ENCODE results near the gene DPH3. TPM values are rescaled to one million over a fixed set of nuclear protein-coding genes. Genes with fewer than 3 reads are reported as not detected.

DPH3 gene
- polyA plus RNA-seq, 6 donors from 2014 or later, result 17.2 to 26.4 (median 21.3) TPM

DNA sequence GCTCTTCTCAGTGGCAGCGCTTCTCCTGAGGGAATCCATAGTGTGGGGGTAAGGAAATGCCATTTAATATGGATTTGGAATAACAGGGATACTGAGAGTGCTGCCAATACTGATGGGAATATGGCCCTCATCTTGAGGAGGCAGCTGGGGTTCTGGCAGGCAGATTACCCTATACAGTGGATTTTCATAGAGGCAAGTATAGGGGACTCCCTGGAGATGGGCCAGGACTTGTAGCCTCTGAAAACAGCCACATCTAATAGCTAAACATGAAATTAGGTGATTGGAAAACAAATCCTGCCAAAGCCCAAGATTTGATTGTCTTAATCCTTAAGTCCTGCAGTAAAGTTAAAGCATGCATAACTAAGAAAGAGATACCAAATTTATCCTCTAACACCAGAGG lies 30.9 kb downstream of the DPH3 start:
- H3K27me3 Mint-ChIP-seq, result peaks cover 11 to 23% (median 11%) of the 10 kb centered on the region in 3 donors
- ATAC-seq (ENCODE audit: low read depth in 2 of 2), result no peak
- H3K27ac Mint-ChIP-seq, result no peak overlapping the region
- H3K4me3 Mint-ChIP-seq, result no peak overlapping the region
- H3K9me3 Mint-ChIP-seq, result peaks cover 0 to 5% (median 0%) of the 10 kb centered on the region in 7 donors
- no peaks in the 10 kb centered on the region for H3K36me3 Mint-ChIP-seq
- DNase-seq, result no peak
- no peaks in the 10 kb centered on the region for H3K4me1 Mint-ChIP-seq

DNA sequence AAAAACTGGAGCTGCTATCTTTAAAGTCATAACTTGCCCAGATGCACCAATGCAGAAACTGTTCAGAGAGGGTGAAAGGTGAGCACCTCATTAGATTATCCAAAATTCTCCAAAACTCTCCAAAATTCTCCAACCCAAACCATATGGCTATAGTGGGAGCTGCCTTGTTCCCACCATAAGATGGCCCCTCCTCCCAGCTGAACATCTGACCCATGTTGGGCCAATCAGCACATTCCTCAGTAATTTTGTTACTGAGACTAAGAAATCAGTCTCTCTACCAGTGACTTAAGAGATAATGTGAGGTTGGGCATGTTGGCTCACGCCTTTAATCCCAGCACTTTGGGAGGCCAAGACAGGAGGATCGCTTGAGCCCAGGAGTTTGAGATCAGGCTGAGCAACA lies 32.8 kb downstream of the DPH3 start:
- Mint-ChIP-seq H3K4me3 (no peak overlapping the region), H3K27me3 (peaks cover 11 to 23% (median 12%) of the 10 kb centered on the region in 3 donors), H3K4me1 (no peaks in the 10 kb centered on the region), H3K27ac (no peak overlapping the region), H3K36me3 (no peaks in the 10 kb centered on the region), H3K9me3 (peaks cover 0 to 5% (median 0%) of the 10 kb centered on the region in 7 donors)
- ATAC-seq (ENCODE audit: low read depth in 2 of 2), result no peak
- no peak for DNase-seq

DNA sequence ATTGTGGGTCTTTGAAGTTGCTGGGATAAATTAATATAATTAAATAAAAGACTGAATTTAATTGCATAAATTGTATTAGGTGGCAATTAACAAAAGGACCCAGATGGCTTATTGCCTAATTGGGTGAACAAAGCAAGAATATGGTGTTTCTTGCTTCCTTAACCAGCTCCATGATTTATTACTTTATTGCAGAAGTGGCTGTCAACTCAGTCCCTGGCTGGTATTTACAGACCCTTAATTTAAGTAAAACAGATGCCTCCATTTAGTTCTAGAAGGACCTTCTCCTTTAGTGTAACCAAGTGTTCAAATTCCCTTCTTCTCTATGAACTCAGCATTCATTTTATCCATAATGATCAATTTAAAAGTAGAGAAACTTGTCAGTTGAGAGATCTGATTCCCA lies 35.1 kb downstream of the DPH3 start:
- Mint-ChIP-seq H3K4me3 (no peak overlapping the region), H3K27me3 (peaks cover 11 to 16% (median 12%) of the 10 kb centered on the region in 3 donors), H3K36me3 (no peaks in the 10 kb centered on the region), H3K4me1 (no peaks in the 10 kb centered on the region), H3K9me3 (peaks cover 0 to 14% (median 6%) of the 10 kb centered on the region in 7 donors), H3K27ac (no peak overlapping the region)
- ATAC-seq (ENCODE audit: low read depth in 2 of 2) (no peak), DNase-seq (no peak)

DNA sequence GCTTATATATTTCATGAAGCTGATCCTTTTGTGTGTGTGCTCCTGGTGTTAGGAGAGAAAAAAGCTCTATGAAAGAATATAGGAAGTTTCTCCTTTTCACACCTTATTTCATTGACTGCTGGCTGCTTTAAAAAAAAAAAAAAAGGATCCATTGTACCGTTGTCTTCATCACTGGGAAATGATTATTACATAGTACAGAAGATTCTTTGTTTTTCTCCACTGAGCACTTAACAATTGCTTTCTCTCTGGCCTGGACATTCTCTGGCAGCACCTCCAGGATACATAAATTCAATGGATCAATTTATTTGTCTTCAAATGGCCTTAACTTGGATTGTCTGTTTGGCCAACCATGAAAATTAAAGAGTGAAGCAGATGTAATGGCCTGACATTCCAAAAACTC lies 37.2 kb downstream of the DPH3 start:
- Mint-ChIP-seq H3K9me3 (peaks cover 0 to 14% (median 4%) of the 10 kb centered on the region in 7 donors), H3K27ac (no peak overlapping the region), H3K27me3 (peaks cover 0 to 4% (median 0%) of the 10 kb centered on the region in 3 donors), H3K4me1 (peaks cover 0 to 4% (median 4%) of the 10 kb centered on the region in 3 donors), H3K4me3 (no peak overlapping the region), H3K36me3 (no peaks in the 10 kb centered on the region)
- DNase-seq (no peak), ATAC-seq (ENCODE audit: low read depth in 2 of 2) (no peak)

DNA sequence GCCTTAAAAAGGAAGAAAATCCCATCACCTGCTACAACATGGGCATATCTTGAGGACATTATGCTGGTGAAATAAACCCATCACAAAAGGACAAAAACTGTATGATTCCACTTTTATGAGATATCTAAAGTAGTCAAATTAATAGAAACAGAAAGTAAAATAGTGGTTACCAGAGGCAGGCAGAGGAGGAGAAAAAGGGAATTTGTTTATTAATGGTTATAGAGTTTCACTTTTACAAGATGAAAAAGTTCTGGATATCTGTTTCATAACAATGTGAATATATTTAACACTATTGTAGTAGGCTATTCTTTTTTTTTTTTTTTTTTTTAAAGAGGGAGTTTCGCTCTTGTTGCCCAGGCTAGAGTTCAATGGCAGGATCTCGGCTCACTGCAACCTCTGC lies 40.4 kb downstream of the DPH3 start:
- no peak overlapping the region for H3K4me3 Mint-ChIP-seq
- H3K27me3 Mint-ChIP-seq, result peaks cover under 1 to 4% (median 2%) of the 10 kb centered on the region in 3 donors
- peaks cover 0 to 4% (median 4%) of the 10 kb centered on the region in 3 donors for H3K4me1 Mint-ChIP-seq
- DNase-seq (no peak), ATAC-seq (ENCODE audit: low read depth in 2 of 2) (peak in 1 of 2 donors; percentile 30)
- no peak overlapping the region for H3K27ac Mint-ChIP-seq
- H3K9me3 Mint-ChIP-seq, result peaks cover 0 to 22% (median 5%) of the 10 kb centered on the region in 7 donors
- peaks cover 0 to 4% of the 10 kb centered on the region in 2 donors for H3K36me3 Mint-ChIP-seq

DNA sequence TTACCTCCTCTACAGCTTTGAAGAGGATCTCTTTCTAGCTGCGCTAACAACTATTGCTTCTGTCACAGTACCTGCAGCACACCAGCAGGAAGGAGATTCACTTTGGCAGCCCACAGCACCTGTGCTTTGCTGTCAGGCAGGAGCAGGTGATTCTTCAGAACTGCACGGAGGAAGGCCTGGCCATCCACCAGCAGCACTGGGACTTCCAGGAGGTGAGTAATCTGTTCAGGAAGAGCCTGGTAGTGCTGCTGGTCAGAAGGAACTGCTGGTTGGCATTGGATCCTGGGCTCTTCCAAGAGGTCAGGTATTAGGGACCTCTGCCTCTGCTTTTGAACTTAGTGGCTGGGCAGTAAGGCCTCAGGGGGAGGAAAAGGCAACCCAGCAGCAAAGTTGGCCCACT lies 42.2 kb downstream of the DPH3 start:
- Mint-ChIP-seq H3K4me3 (no peak overlapping the region), H3K4me1 (peaks cover 0 to 4% (median 4%) of the 10 kb centered on the region in 3 donors), H3K27ac (no peak overlapping the region), H3K9me3 (peaks cover 0 to 22% (median 5%) of the 10 kb centered on the region in 7 donors), H3K36me3 (peaks cover 0 to 8% of the 10 kb centered on the region in 2 donors), H3K27me3 (peaks cover 0 to 14% (median 5%) of the 10 kb centered on the region in 3 donors)
- DNase-seq, result no peak
- no peak for ATAC-seq (ENCODE audit: low read depth in 2 of 2)

DNA sequence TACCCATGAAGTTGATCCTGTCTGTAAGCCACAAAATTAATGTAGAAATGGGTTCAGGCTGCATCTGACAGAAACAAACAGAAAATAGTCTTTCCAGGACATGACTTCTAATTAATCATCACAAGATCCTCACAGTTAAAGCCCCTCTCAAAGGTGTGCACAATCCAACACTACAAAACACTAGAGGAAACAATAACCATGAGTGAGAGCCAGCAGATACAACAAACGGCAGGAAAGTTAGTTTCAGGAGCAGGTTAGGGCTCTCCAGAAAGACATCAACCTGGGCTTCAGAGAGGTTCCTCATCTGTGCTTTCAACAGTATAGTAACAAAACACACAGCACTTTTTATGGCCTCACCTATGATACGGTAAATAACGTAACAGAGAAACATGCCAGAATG lies 42.8 kb downstream of the DPH3 start:
- Mint-ChIP-seq H3K4me3 (no peak overlapping the region), H3K27ac (no peak overlapping the region), H3K36me3 (peaks cover 0 to 8% of the 10 kb centered on the region in 2 donors), H3K9me3 (peaks cover 0 to 22% (median 5%) of the 10 kb centered on the region in 7 donors), H3K27me3 (peaks cover 0 to 14% (median 5%) of the 10 kb centered on the region in 3 donors), H3K4me1 (peaks cover 0 to 4% (median 4%) of the 10 kb centered on the region in 3 donors)
- DNase-seq, result no peak
- no peak for ATAC-seq (ENCODE audit: low read depth in 2 of 2)

DNA sequence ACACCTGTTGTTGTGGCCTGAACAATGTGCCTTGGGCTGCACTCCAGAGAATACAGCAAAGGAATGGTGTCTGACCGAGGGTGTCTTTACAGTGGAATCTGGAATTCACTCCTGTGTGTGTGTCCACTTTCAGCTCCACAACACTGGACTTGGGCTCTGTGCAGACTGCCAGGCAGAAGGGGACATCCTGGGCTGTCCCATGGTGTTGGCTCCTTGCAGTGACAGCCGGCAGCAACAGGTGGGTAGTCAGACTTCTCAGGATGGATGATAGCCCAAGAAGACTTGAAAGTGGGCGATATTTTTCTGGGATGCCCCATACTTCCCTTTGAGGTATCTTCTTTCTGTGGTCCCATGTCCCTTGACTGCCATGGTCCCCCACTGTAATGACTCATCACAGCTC lies 45.0 kb downstream of the DPH3 start:
- Mint-ChIP-seq H3K36me3 (peaks cover 0 to 8% of the 10 kb centered on the region in 2 donors), H3K27ac (no peak overlapping the region), H3K4me1 (peaks cover 0 to 4% (median 4%) of the 10 kb centered on the region in 3 donors), H3K27me3 (peaks cover 0 to 14% (median 5%) of the 10 kb centered on the region in 3 donors), H3K4me3 (no peak overlapping the region), H3K9me3 (peaks cover 0 to 11% (median 2%) of the 10 kb centered on the region in 7 donors)
- ATAC-seq (ENCODE audit: low read depth in 2 of 2) (no peak), DNase-seq (no peak)

DNA sequence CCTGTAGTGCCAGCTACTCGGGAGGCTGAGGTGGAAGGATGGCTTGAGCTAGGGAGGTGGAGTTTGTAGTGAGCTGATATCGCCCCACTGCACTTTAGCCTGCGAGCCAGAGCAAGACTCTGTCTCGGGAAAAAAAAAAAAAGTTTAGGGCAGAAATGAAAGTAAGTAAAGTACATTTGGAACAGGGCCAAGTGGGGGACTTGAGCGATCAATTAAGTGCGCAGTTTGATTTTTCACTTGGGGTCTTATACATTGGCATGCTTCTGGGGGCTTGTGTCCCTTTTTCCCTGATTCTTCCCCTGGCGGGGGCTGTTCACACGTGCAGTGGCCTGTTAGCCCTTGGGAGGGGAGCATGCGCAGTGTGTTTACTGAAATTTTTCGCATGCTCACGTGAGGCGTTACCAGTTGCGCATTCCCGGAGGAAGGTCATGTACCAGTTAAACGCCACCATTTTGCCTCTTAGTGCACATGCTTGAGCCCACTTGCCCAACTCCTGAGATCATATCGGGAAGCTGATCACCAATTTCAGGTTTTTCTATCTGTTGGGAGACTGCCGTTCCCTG lies 48.3 kb downstream of the DPH3 start:
- Mint-ChIP-seq H3K27ac (no peak overlapping the region), H3K36me3 (peaks cover 0 to 4% of the 10 kb centered on the region in 2 donors), H3K9me3 (peaks cover 0 to 2% (median 0%) of the 10 kb centered on the region in 7 donors), H3K4me3 (no peak overlapping the region), H3K4me1 (no peaks in the 10 kb centered on the region), H3K27me3 (peaks cover 0 to 27% (median 5%) of the 10 kb centered on the region in 3 donors)
- no peak for ATAC-seq (ENCODE audit: low read depth in 2 of 2)
- no peak for DNase-seq

DNA sequence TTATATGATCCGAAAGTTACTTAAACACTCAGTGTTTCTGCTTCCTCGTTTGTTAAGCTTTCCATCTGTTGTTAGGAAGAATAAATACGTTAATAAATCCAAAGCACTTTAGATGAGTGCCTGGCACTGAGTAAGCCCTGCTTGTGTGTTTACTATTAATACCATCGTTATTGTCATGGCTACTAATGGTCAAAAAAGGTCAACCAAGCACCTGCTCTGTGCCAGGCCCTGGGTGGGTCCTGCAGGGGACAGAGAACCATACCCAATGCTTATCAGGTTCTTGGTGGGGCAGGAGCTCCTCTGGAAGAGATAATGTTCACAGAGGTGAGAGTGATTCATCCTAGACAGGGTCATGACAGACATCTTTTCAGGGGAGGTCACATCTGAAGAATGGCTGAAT lies 50.4 kb downstream of the DPH3 start:
- Mint-ChIP-seq H3K4me3 (peak overlapping the region in 1 of 8 donors; percentile 5), H3K27ac (no peak overlapping the region), H3K36me3 (peaks cover 0 to 4% of the 10 kb centered on the region in 2 donors), H3K27me3 (peaks cover 0 to 31% (median 5%) of the 10 kb centered on the region in 3 donors), H3K9me3 (peaks cover 0 to 1% (median 0%) of the 10 kb centered on the region in 7 donors), H3K4me1 (no peaks in the 10 kb centered on the region)
- ATAC-seq (ENCODE audit: low read depth in 2 of 2) (no peak), DNase-seq (no peak)

DNA sequence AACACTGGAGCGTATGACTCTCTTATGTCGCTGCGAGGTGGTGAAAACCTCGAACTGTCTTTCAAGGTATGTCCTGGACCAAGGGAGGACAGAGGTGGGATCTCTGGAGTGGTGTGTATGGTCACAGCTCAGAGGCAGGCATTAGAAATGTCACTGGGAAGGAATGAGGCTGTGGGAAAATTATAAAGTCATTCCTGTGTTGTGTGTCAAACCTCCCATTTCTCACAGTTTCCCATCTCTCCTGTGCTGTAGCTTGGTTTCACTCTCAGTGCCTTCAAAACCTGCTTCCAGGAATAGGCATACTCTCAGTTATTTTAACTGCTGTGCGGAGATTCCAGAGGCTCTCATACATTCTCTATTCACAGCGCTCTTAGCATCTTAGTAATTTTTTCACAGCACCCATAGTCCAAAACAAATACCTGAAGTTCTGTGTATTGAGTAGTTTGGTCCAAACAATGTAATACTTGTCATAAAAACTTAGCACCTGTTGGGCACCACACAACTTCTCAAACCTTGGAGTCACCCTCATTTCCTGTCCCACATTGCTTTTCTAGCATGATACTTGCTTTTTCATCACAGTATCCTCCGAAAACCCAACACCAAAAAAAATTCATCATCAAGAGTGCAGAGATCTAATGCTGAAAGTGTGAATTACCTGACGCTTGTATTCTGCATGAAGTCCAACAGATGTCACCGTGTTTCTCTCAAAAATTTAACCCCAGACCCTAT lies 53.4 kb downstream of the DPH3 start:
- Mint-ChIP-seq H3K36me3 (no peaks in the 10 kb centered on the region), H3K4me3 (no peak overlapping the region), H3K27ac (no peak overlapping the region), H3K27me3 (peaks cover 0 to 18% (median 0%) of the 10 kb centered on the region in 3 donors), H3K4me1 (no peaks in the 10 kb centered on the region), H3K9me3 (no peaks in the 10 kb centered on the region)
- no peak for DNase-seq
- no peak for ATAC-seq (ENCODE audit: low read depth in 2 of 2)
